GM18951 (cell line): Measurements from ENCODE around the gene IL25.

Experiments
- POLR2A ChIP-seq: IDR thresholded peaks from 4 replicates; pipeline ENCODE4 v1.6.1; 2011; ENCODE audit warnings: mild to moderate bottlenecking; ENCODE audit not compliant: insufficient read length, insufficient read depth; ENCODE audit errors: extremely low read depth
- in situ Hi-C: fragments of 300-500 bp; cut with MboI; formaldehyde crosslinking; loops from one replicate; pipeline ENCODE4 v1.12.0; 2022; ENCODE audit warnings: low sequenced_read_pairs, mixed read lengths, inconsistent platforms; ENCODE audit not compliant: unreplicated experiment

The IL25 gene

GRCh38 chr14:23375527-23376251 is 3.1 kb downstream of the IL25 start:
- no peak for TF ChIP-seq POLR2A
- in situ Hi-C loops, result loop anchor here (10.0 kb wide), 1 partner anchor 111 kb away; no protein-coding TSS in a partner anchor

GRCh38 chr14:23376482-23377197 is 4.0 kb downstream of the IL25 start, which contains the start of gene CMTM5:
TSS of gene CMTM5 (plus strand) at chr14:23377046. CDS start at chr14:23377252, 206 bp downstream.
- in situ Hi-C loops, result loop anchor here (10.0 kb wide), 1 partner anchor 112 kb away; no protein-coding TSS in a partner anchor

GRCh38 chr14:23377198-23377550 is 4.6 kb downstream of the IL25 start:
- TF ChIP-seq POLR2A, result no peak
- in situ Hi-C loops, result loop anchor here (10.0 kb wide), 1 partner anchor 112 kb away; no protein-coding TSS in a partner anchor

More at GRCh38 chr14:23376482-23377197, 4.0 kb downstream of the IL25 start, which contains the start of gene CMTM5:
- no peak for TF ChIP-seq POLR2A

GRCh38 chr14:23377573-23378563 is 5.3 kb downstream of the IL25 start:
- TF ChIP-seq POLR2A, result no peak
- in situ Hi-C loops, result loop anchor here (10.0 kb wide), 1 partner anchor 113 kb away; no protein-coding TSS in a partner anchor

- in situ Hi-C loops, result loop anchor here (10.0 kb wide), 1 partner anchor 114 kb away; no protein-coding TSS in a partner anchor
- no peak for TF ChIP-seq POLR2A
These were observed 6.1 kb downstream of the IL25 start for GRCh38 chr14:23378612-23379220.

- in situ Hi-C loops, result loop anchor here (10.0 kb wide), 1 partner anchor 115 kb away; no protein-coding TSS in a partner anchor
These were observed 7.0 kb downstream of the IL25 start for GRCh38 chr14:23379366-23380196.

GRCh38 chr14:23380197-23380914 is 7.7 kb downstream of the IL25 start:
- TF ChIP-seq POLR2A, result no peak
- in situ Hi-C loops, result no loop called here

More at GRCh38 chr14:23379366-23380196, 7.0 kb downstream of the IL25 start:
- TF ChIP-seq POLR2A, result no peak

GRCh38 chr14:23380976-23381375 is 8.4 kb downstream of the IL25 start:
- no peak for TF ChIP-seq POLR2A
- in situ Hi-C loops, result no loop called here

- in situ Hi-C loops, result no loop called here
- no peak for TF ChIP-seq POLR2A
These were observed 9.3 kb downstream of the IL25 start for GRCh38 chr14:23381871-23382270.

- in situ Hi-C loops, result no loop called here
- TF ChIP-seq POLR2A, result no peak
These were observed 9.7 kb downstream of the IL25 start for GRCh38 chr14:23382276-23382675.
